Measurements from ENCODE around the gene WNT16.
"Not testable (repeated sequence)": the region's sequence is repeated elsewhere in the genome, so short reads cannot be mapped to it uniquely, and the experiment has no call there.

The WNT16 gene

GRCh38 chr7:121305109-121305508 is 23.7 kb upstream of the WNT16 start:
- no peak for DNase-seq (ENCODE audit: low read depth in 2 of 3, low spot score in 1 of 3)

GRCh38 chr7:121306565-121306964 is 22.2 kb upstream of the WNT16 start:
- DNase-seq (ENCODE audit: low read depth in 2 of 3, low spot score in 1 of 3), result no peak

GRCh38 chr7:121307021-121307574 is 21.7 kb upstream of the WNT16 start:
- DNase-seq (ENCODE audit: low read depth in 2 of 3, low spot score in 1 of 3), result no peak

GRCh38 chr7:121313220-121313792 is 15.5 kb upstream of the WNT16 start:
- no peak for DNase-seq (ENCODE audit: low read depth in 2 of 3, low spot score in 1 of 3)

GRCh38 chr7:121313793-121314676 is 14.8 kb upstream of the WNT16 start:
- no peak for DNase-seq (ENCODE audit: low read depth in 2 of 3, low spot score in 1 of 3)

- not testable (repeated sequence) for DNase-seq (ENCODE audit: low read depth in 2 of 3, low spot score in 1 of 3)
Measured at GRCh38 chr7:121315170-121315569, 13.6 kb upstream of the WNT16 start.

- no peak for DNase-seq (ENCODE audit: low read depth in 2 of 3, low spot score in 1 of 3)
Measured at GRCh38 chr7:121322460-121322859, 6.3 kb upstream of the WNT16 start.

GRCh38 chr7:121323515-121324302 is 5.1 kb upstream of the WNT16 start:
- no peak for DNase-seq (ENCODE audit: low read depth in 2 of 3, low spot score in 1 of 3)

GRCh38 chr7:121327671-121328070 is 1.1 kb upstream of the WNT16 start:
- DNase-seq (ENCODE audit: low read depth in 2 of 3, low spot score in 1 of 3), result no peak

- peak in 1 of 3 donors; percentile 12 for DNase-seq (ENCODE audit: low read depth in 2 of 3, low spot score in 1 of 3)
Measured at GRCh38 chr7:121329191-121330052, 622 bp downstream of the WNT16 start.

GRCh38 chr7:121330053-121330833 is 1.4 kb downstream of the WNT16 start:
- DNase-seq (ENCODE audit: low read depth in 2 of 3, low spot score in 1 of 3), result no peak

GRCh38 chr7:121331048-121331447 is 2.2 kb downstream of the WNT16 start:
- no peak for DNase-seq (ENCODE audit: low read depth in 2 of 3, low spot score in 1 of 3)

GRCh38 chr7:121331574-121331973 is 2.8 kb downstream of the WNT16 start:
- DNase-seq (ENCODE audit: low read depth in 2 of 3, low spot score in 1 of 3), result no peak

GRCh38 chr7:121334376-121334775 is 5.6 kb downstream of the WNT16 start:
- no peak for DNase-seq (ENCODE audit: low read depth in 2 of 3, low spot score in 1 of 3)

- DNase-seq (ENCODE audit: low read depth in 2 of 3, low spot score in 1 of 3), result no peak
Measured at GRCh38 chr7:121334875-121335648, 6.3 kb downstream of the WNT16 start.

- DNase-seq (ENCODE audit: low read depth in 2 of 3, low spot score in 1 of 3), result no peak
Measured at GRCh38 chr7:121336579-121336978, 7.8 kb downstream of the WNT16 start.

- no peak for DNase-seq (ENCODE audit: low read depth in 2 of 3, low spot score in 1 of 3)
Measured at GRCh38 chr7:121337398-121337797, 8.6 kb downstream of the WNT16 start.

GRCh38 chr7:121339082-121339481 is 10.3 kb downstream of the WNT16 start:
- no peak for DNase-seq (ENCODE audit: low read depth in 2 of 3, low spot score in 1 of 3)

GRCh38 chr7:121341933-121342332 is 13.1 kb downstream of the WNT16 start:
- DNase-seq (ENCODE audit: low read depth in 2 of 3, low spot score in 1 of 3), result no peak

Data from stimulated activated CD4-positive, alpha-beta T cell treated with anti-CD3 and anti-CD28 coated beads, Interleukin-12 subunit alpha, Interleukin-12 subunit beta, amount 100 ng/mL, for 48 hours (primary cell).